Chondrocyte (in vitro differentiated cells): ENCODE results near the gene CAV1. TPM values are rescaled to one million over a fixed set of nuclear protein-coding genes. Genes with fewer than 3 reads are reported as not detected.

Experiments used
- DNase-seq: peaks from one replicate; pipeline ENCODE4 v3.0.0; 2021; ENCODE audit warnings: mixed read lengths, low spot score
- H3K27ac Mint-ChIP-seq: one replicate; pipeline ENCODE4 v1.8.0; 2021; ENCODE audit warnings: mild to moderate bottlenecking, moderate library complexity, mixed read lengths; ENCODE audit not compliant: unreplicated experiment
- H3K27me3 Mint-ChIP-seq: 2 replicates; pipeline ENCODE4 v1.8.0; 2021; ENCODE audit warnings: low read depth, mixed read lengths
- H3K36me3 Mint-ChIP-seq: 2 replicates; pipeline ENCODE4 v1.8.0; 2021; ENCODE audit warnings: low read depth, mixed read lengths
- H3K4me1 Mint-ChIP-seq: 2 replicates; pipeline ENCODE4 v1.8.0; 2021; ENCODE audit warnings: low read depth, mild to moderate bottlenecking, mixed read lengths
- H3K4me3 Mint-ChIP-seq: one replicate; pipeline ENCODE4 v1.8.0; 2021; ENCODE audit warnings: mild to moderate bottlenecking, moderate library complexity, mixed read lengths; ENCODE audit not compliant: unreplicated experiment
- H3K9me3 Mint-ChIP-seq: 2 replicates; pipeline ENCODE4 v1.8.0; 2021; ENCODE audit warnings: low read depth, mixed read lengths
- CTCF ChIP-seq: fragments of 200-600 bp; sonication (generic); IDR thresholded peaks from 2 replicates; pipeline ENCODE4 v1.5.0; 2021; ENCODE audit warnings: antibody characterized with exemption, mild to moderate bottlenecking, moderate library complexity
- total RNA-seq: library from RNA; stranded (reverse); gene quantifications from 3 replicates; pipeline ENCODE4 v1.2.1, GENCODE V29; 2021

The CAV1 gene
- total RNA-seq, 1 donor from 2014 or later: 297 TPM

GRCh38 chr7:116579835-116580234 is 55.0 kb downstream of the CAV1 start:
- Mint-ChIP-seq H3K27me3 (no peaks in the 10 kb centered on the region), H3K4me3 (no peak overlapping the region), H3K36me3 (no peaks in the 10 kb centered on the region), H3K27ac (peak overlapping the region; percentile 42), H3K4me1 (peaks cover 83% of the 10 kb centered on the region), H3K9me3 (peaks cover 3% of the 10 kb centered on the region)
- TF ChIP-seq CTCF: no peak
- no peak for DNase-seq

GRCh38 chr7:116582164-116582732 is 57.4 kb downstream of the CAV1 start:
- H3K36me3 Mint-ChIP-seq: no peaks in the 10 kb centered on the region
- peak overlapping the region; percentile 100 for H3K27ac Mint-ChIP-seq

GRCh38 chr7:116582806-116583444 is 58.1 kb downstream of the CAV1 start:
- Mint-ChIP-seq H3K9me3 (peaks cover 8% of the 10 kb centered on the region), H3K27me3 (no peaks in the 10 kb centered on the region), H3K4me3 (peak overlapping the region; percentile 72), H3K27ac (peak overlapping the region; percentile 100), H3K4me1 (peaks cover 63% of the 10 kb centered on the region), H3K36me3 (no peaks in the 10 kb centered on the region)
- peak; percentile 55 for TF ChIP-seq CTCF
- no peak for DNase-seq

More at GRCh38 chr7:116582164-116582732, 57.4 kb downstream of the CAV1 start:
- TF ChIP-seq CTCF: peak; percentile 75
- Mint-ChIP-seq H3K27me3 (no peaks in the 10 kb centered on the region), H3K9me3 (peaks cover 8% of the 10 kb centered on the region), H3K4me3 (no peak overlapping the region), H3K4me1 (peaks cover 67% of the 10 kb centered on the region)
- DNase-seq: no peak

GRCh38 chr7:116583653-116584052 is 58.8 kb downstream of the CAV1 start:
- H3K4me3 Mint-ChIP-seq: no peak overlapping the region
- peak overlapping the region; percentile 100 for H3K27ac Mint-ChIP-seq
- H3K4me1 Mint-ChIP-seq: peaks cover 63% of the 10 kb centered on the region
- H3K36me3 Mint-ChIP-seq: no peaks in the 10 kb centered on the region
- peak; percentile 12 for TF ChIP-seq CTCF
- no peaks in the 10 kb centered on the region for H3K27me3 Mint-ChIP-seq
- no peak for DNase-seq
- H3K9me3 Mint-ChIP-seq: peaks cover 4% of the 10 kb centered on the region

GRCh38 chr7:116584721-116585120 is 59.9 kb downstream of the CAV1 start:
- Mint-ChIP-seq H3K27me3 (no peaks in the 10 kb centered on the region), H3K9me3 (peaks cover 4% of the 10 kb centered on the region), H3K4me3 (no peak overlapping the region), H3K27ac (no peak overlapping the region), H3K36me3 (no peaks in the 10 kb centered on the region), H3K4me1 (peaks cover 58% of the 10 kb centered on the region)
- no peak for TF ChIP-seq CTCF
- no peak for DNase-seq
